GM23248 (cell line): ENCODE results near the gene RFXANK. TPM values are rescaled to one million over a fixed set of nuclear protein-coding genes. Genes with fewer than 3 reads are reported as not detected.
A peak's percentile ranks its signal among the peaks of the same experiment; 100 is the strongest.

ENCODE experiments used
- DNase-seq: peaks from one replicate; pipeline ENCODE4 v3.0.0-alpha.2; 2015
- H2AFZ ChIP-seq: fragments of 200-600 bp; sonication (generic); 2 replicates; pipeline ENCODE4 v1.6.1; 2016; ENCODE audit warnings: antibody characterized with exemption
- H3F3A ChIP-seq: fragments of 200-600 bp; sonication (generic); 2 replicates; pipeline ENCODE4 v1.6.1; 2016; ENCODE audit warnings: mild to moderate bottlenecking, antibody characterized with exemption, mixed run types; ENCODE audit not compliant: insufficient read depth
- H3K27ac ChIP-seq: fragments of 200-600 bp; sonication (generic); 2 replicates; pipeline ENCODE4 v1.5.1; 2016; ENCODE audit warnings: mild to moderate bottlenecking
- H3K27me3 ChIP-seq: fragments of 200-600 bp; sonication (generic); replicated peaks from 2 replicates; pipeline ENCODE4 v1.6.1; 2016; ENCODE audit warnings: mild to moderate bottlenecking; ENCODE audit not compliant: insufficient read depth
- H3K36me3 ChIP-seq: fragments of 200-600 bp; sonication (generic); 2 replicates; pipeline ENCODE4 v1.6.1; 2016; ENCODE audit warnings: low read depth, mild to moderate bottlenecking
- H3K4me1 ChIP-seq: fragments of 200-600 bp; sonication (generic); 2 replicates; pipeline ENCODE4 v1.6.1; 2016; ENCODE audit warnings: mild to moderate bottlenecking; ENCODE audit not compliant: insufficient read depth
- H3K4me2 ChIP-seq: fragments of 200-600 bp; sonication (generic); one replicate; pipeline ENCODE4 v1.6.1; 2016; ENCODE audit warnings: mild to moderate bottlenecking; ENCODE audit not compliant: unreplicated experiment
- H3K4me3 ChIP-seq: fragments of 200-600 bp; sonication (generic); 2 replicates; pipeline ENCODE4 v1.5.1; 2016; ENCODE audit warnings: mild to moderate bottlenecking
- H3K79me2 ChIP-seq: fragments of 200-600 bp; sonication (generic); 2 replicates; pipeline ENCODE4 v1.6.1; 2016; ENCODE audit warnings: mild to moderate bottlenecking; ENCODE audit not compliant: insufficient read depth
- H3K9ac ChIP-seq: fragments of 200-600 bp; sonication (generic); 2 replicates; pipeline ENCODE4 v1.6.1; 2016; ENCODE audit warnings: mild to moderate bottlenecking
- H3K9me2 ChIP-seq: fragments of 200-600 bp; sonication (generic); 2 replicates; pipeline ENCODE4 v1.6.1; 2016; ENCODE audit warnings: mixed run types, mild to moderate bottlenecking, moderate library complexity; ENCODE audit not compliant: insufficient read depth
- H3K9me3 ChIP-seq: fragments of 200-600 bp; sonication (generic); one replicate; pipeline ENCODE4 v1.6.1; 2017; ENCODE audit warnings: low read depth
- H4K20me1 ChIP-seq: fragments of 200-600 bp; sonication (generic); 2 replicates; pipeline ENCODE4 v1.6.0; 2016; ENCODE audit not compliant: insufficient read depth
- EZH2 ChIP-seq: fragments of 200-600 bp; sonication (generic); IDR thresholded peaks from 2 replicates; pipeline ENCODE4 v1.6.1; 2018; ENCODE audit warnings: antibody characterized with exemption, mild to moderate bottlenecking; ENCODE audit not compliant: insufficient read depth, poor library complexity, severe bottlenecking
- EZH2phosphoT487 ChIP-seq: fragments of 200-600 bp; sonication (generic); IDR thresholded peaks from 2 replicates; pipeline ENCODE4 v1.6.1; 2018; ENCODE audit warnings: antibody characterized with exemption, moderate library complexity, mild to moderate bottlenecking, low read depth; ENCODE audit not compliant: insufficient read depth
- WGBS, 2 experiments: methylation state at CpG; one replicate each; pipeline ENCODE4 v1.1.6; 2015 to 2017; ENCODE audit warnings: low lambda C conversion rate in 2 of 2, low coverage in 1 of 2; ENCODE audit errors: missing lambda C conversion rate in 2 of 2; 5-methylcytosine and 5-hydroxymethylcytosine counted together
- in situ Hi-C: fragments of 300-500 bp; cut with MboI; formaldehyde crosslinking; loops from 2 replicates; pipeline ENCODE4 v1.15.0; 2020
- polyA plus RNA-seq: library from polyadenylated mRNA; unstranded; fragments of >200 nt; fragmentation: Nextera tagmentation; extraction: Ambion mirVana; gene quantifications from 2 replicates; pipeline ENCODE4 v1.2.1, GENCODE V29; 2016
- total RNA-seq: library from RNA; depleted of rRNA; stranded (reverse); fragments of >200 nt; shearing (Covaris generic); gene quantifications from 2 replicates; pipeline ENCODE4 v1.2.3, GENCODE V29; 2014

RFXANK gene
- total and polyA plus RNA-seq, 2 experiments from 2014 or later: 42.6 to 44.5 TPM

DNA sequence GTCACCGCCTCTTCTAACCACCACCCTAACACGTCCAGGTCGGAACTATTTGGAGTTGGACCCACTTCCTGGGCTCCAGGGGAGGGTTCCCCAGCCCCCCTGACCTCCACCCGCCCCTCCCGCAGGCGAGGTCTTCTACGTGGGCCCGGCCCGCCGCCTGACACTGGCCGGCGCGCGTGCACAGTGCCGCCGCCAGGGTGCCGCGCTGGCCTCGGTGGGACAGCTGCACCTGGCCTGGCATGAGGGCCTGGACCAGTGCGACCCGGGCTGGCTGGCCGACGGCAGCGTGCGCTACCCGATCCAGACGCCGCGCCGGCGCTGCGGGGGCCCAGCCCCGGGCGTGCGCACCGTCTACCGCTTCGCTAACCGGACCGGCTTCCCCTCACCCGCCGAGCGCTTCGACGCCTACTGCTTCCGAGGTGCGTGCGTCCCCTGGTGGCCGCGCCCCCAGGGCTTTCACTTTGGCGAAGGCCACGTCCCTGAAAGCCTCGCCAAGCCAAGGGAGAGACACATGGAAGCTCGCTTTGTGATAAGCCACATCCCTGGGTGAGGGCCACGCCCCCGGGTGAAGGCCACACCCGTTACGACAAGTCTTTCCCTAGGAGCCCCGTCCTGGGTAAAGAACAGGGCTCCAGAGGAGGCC lies 32.9 kb downstream of the RFXANK start:
- H3K79me2 ChIP-seq: no peaks in the 10 kb centered on the region
- H2AFZ ChIP-seq: peak overlapping the region; percentile 62
- TF ChIP-seq EZH2phosphoT487 (no peak), EZH2 (no peak)
- H3K27ac ChIP-seq: no peak overlapping the region
- 4 to 5% methylated on average over 52 to 57 of the region's 59 CpGs for WGBS, 2 experiments
- no peaks in the 10 kb centered on the region for H3K36me3 ChIP-seq
- peak overlapping the region; percentile 50 for H3K4me2 ChIP-seq
- H4K20me1 ChIP-seq: no peaks in the 10 kb centered on the region
- H3K9me2 ChIP-seq: no peaks in the 10 kb centered on the region
- in situ Hi-C loops: no loop called here
- peaks cover 14% of the 10 kb centered on the region; the same call in 1 of the 2 replicates for H3K27me3 ChIP-seq
- peak; percentile 74 for DNase-seq
- no peaks in the 10 kb centered on the region for H3K4me1 ChIP-seq
- no peak overlapping the region for H3K9ac ChIP-seq
- H3F3A ChIP-seq: no peaks in the 10 kb centered on the region
- no peaks in the 10 kb centered on the region for H3K9me3 ChIP-seq
- peak overlapping the region; percentile 46 for H3K4me3 ChIP-seq

GRCh38 chr19:19226204-19226603 lies 34.1 kb downstream of the RFXANK start:
- no peak for TF ChIP-seq EZH2phosphoT487
- TF ChIP-seq EZH2: no peak
- Histone ChIP-seq H3K79me2 (no peaks in the 10 kb centered on the region), H3K9me2 (no peaks in the 10 kb centered on the region), H3K4me3 (no peak overlapping the region), H3K4me2 (no peak overlapping the region), H2AFZ (no peak overlapping the region), H3K27me3 (peaks cover 15% of the 10 kb centered on the region; the same call in 1 of the 2 replicates), H3F3A (no peaks in the 10 kb centered on the region), H3K9ac (no peak overlapping the region), H3K36me3 (no peaks in the 10 kb centered on the region), H3K9me3 (no peaks in the 10 kb centered on the region), H3K27ac (no peak overlapping the region), H3K4me1 (no peaks in the 10 kb centered on the region), H4K20me1 (no peaks in the 10 kb centered on the region)
- no peak for DNase-seq
- in situ Hi-C loops: no loop called here
- 80 to 89% methylated on average over 5 of the region's 5 CpGs for WGBS, 2 experiments

GRCh38 chr19:19226663-19227062 lies 34.6 kb downstream of the RFXANK start:
- Histone ChIP-seq H3K4me2 (no peak overlapping the region), H4K20me1 (no peaks in the 10 kb centered on the region), H3K9me3 (no peaks in the 10 kb centered on the region), H3K27ac (no peak overlapping the region), H3K4me3 (no peak overlapping the region), H3K79me2 (no peaks in the 10 kb centered on the region), H3K9ac (no peak overlapping the region), H3K27me3 (peaks cover 15% of the 10 kb centered on the region; the same call in 1 of the 2 replicates), H2AFZ (no peak overlapping the region), H3K4me1 (no peaks in the 10 kb centered on the region), H3K36me3 (no peaks in the 10 kb centered on the region), H3F3A (no peaks in the 10 kb centered on the region), H3K9me2 (no peaks in the 10 kb centered on the region)
- in situ Hi-C loops: no loop called here
- no peak for TF ChIP-seq EZH2
- TF ChIP-seq EZH2phosphoT487: no peak
- WGBS, 2 experiments: 27 to 28% methylated on average over 10 of the region's 10 CpGs
- DNase-seq: no peak

DNA sequence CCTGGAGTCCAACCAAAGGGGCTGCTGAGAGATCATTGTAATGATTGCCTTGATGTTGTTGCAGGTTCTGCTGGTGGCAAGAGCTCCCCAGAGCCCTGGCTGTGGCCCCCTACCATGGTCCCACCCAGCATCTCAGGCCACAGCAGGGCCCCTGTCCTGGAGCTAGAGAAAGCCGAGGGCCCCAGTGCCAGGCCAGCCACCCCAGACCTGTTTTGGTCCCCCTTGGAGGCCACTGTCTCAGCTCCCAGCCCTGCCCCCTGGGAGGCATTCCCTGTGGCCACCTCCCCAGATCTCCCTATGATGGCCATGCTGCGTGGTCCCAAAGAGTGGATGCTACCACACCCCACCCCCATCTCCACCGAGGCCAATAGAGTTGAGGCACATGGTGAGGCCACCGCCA lies 35.2 kb downstream of the RFXANK start:
- no peak overlapping the region for H2AFZ ChIP-seq
- DNase-seq: no peak
- no peak overlapping the region for H3K4me2 ChIP-seq
- no peak for TF ChIP-seq EZH2phosphoT487
- no peak for TF ChIP-seq EZH2
- no peaks in the 10 kb centered on the region for H4K20me1 ChIP-seq
- no peak overlapping the region for H3K9ac ChIP-seq
- H3K9me3 ChIP-seq: no peaks in the 10 kb centered on the region
- WGBS, 2 experiments: 79 to 87% methylated on average over 4 of the region's 4 CpGs
- H3K9me2 ChIP-seq: no peaks in the 10 kb centered on the region
- H3K4me3 ChIP-seq: no peak overlapping the region
- peaks cover 15% of the 10 kb centered on the region; the same call in 1 of the 2 replicates for H3K27me3 ChIP-seq
- no peaks in the 10 kb centered on the region for H3K79me2 ChIP-seq
- H3K27ac ChIP-seq: no peak overlapping the region
- H3K36me3 ChIP-seq: no peaks in the 10 kb centered on the region
- in situ Hi-C loops: no loop called here
- no peaks in the 10 kb centered on the region for H3F3A ChIP-seq
- no peaks in the 10 kb centered on the region for H3K4me1 ChIP-seq

- no peaks in the 10 kb centered on the region for H3F3A ChIP-seq
- 60 to 80% methylated on average over 3 of the region's 3 CpGs for WGBS, 2 experiments
- H3K9ac ChIP-seq: no peak overlapping the region
- in situ Hi-C loops: no loop called here
- H3K9me2 ChIP-seq: no peaks in the 10 kb centered on the region
- H3K4me2 ChIP-seq: no peak overlapping the region
- peaks cover 12% of the 10 kb centered on the region; the same call in 1 of the 2 replicates for H3K27me3 ChIP-seq
- no peaks in the 10 kb centered on the region for H3K36me3 ChIP-seq
- no peak overlapping the region for H3K4me3 ChIP-seq
- no peaks in the 10 kb centered on the region for H3K4me1 ChIP-seq
- no peaks in the 10 kb centered on the region for H3K79me2 ChIP-seq
- H4K20me1 ChIP-seq: no peaks in the 10 kb centered on the region
- H2AFZ ChIP-seq: no peak overlapping the region
- no peak overlapping the region for H3K27ac ChIP-seq
- DNase-seq: no peak
- no peaks in the 10 kb centered on the region for H3K9me3 ChIP-seq
- TF ChIP-seq EZH2phosphoT487 (no peak), EZH2 (no peak)
Observed at GRCh38 chr19:19229701-19230100, 37.6 kb downstream of the RFXANK start.
